ENCODE measurements around the gene LHFPL6.

LHFPL6 gene

DNA sequence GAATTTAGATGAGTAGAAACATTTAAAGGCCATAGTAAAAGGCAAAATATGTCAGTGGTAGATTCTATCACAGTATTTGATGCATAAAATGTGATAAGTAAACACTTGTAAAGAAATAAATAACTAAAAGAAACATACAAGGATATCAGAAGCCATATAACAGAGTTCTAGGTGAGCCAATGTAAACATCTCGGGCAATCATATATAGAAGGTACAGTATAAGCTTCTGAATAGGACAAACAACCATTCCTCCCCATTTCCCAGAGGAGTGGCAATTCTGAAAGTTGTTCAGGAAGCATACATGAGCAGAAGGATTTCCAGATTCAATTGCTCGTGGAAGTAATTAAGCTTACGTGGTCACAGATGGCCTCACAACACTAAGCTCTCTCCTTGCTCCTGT, 267.3 kb downstream of the LHFPL6 start:
- no peak for DNase-seq

DNA sequence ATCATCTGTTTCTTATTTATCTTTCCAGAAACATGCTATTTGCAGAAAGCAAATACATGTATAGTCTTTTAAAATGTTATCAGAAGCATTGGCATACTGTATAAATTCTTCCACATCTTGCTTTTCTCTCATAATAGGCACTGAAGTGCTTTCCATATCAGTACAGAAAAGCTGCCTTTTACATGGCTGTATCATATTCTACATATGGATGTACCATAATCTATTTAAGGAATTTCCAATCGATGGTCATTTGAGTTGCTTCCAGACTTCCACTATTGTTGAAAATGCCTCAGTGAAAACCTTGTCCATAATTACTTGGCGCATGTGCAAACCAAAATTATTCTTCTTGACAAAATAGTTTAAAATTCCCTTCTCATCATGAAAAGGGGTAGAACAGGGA, 272.5 kb downstream of the LHFPL6 start:
- no peak for DNase-seq

DNA sequence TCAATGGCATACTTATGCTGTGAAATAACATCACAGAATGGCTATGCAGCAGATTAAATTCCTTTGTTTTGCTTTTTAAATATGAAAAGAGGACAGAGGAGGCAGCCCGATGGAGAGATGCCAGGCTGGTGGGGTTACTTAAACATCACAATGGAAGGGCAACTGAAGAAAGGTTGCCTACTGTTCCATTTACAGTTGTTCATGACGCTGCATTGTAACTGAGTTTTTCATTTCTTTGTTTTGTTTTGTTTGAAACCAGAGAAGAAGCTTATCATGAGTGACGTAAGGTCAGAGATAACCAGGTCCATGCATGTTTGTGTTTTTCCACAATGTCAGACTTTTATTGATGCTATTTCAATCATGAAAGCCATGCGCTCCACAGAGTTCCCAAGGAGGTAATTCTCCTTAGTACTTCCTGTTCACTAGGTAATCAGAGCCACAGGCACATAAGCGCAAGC, 273.8 kb downstream of the LHFPL6 start:
- DNase-seq = no peak

DNA sequence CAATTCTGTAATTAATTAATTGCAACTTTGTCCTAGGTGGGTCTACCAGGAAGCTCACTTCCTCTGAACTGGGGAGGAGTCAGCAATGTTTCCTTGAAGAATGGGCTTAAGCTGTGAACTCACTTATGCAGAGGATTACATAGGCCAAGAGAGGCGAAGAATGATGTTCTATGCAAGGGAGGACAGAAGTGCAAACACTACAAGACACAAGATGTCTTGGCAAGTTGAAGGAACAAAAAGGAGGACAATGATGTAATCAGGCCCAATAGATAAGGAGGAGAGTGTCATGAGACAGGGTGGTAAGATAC, 275.9 kb downstream of the LHFPL6 start:
- no peak for DNase-seq

DNA sequence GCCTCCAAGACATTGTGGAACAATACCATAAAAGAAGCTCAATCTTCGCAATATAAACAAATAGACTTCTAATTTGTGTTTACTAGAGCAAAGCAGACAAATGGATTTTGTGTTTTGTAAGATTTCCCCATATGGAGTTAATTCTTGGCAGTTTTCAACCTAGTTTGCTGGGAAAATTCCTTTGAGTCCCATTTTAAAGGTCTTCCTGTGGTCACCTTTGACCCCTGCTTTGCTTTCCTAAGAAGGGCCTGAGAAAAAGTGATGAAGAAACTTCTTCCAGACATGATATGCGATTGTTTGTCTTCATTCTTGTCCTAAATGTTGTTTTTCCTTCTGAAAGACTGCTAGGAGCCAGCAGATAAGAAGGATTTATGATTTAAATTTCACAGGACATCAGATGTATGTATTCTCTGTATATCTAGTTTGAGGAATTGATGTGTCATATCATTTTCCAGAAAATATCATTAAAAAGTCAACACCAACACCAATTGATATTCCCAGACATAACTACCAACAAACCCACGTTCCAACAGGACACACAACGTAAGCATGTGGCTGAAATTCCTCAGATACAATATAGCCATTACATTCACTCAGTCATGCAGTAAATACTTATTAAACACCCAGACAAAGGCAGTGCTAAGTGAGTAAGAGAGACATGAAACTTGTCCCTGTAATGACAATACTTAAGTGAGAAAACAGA, 276.4 kb downstream of the LHFPL6 start:
- no peak for DNase-seq

DNA sequence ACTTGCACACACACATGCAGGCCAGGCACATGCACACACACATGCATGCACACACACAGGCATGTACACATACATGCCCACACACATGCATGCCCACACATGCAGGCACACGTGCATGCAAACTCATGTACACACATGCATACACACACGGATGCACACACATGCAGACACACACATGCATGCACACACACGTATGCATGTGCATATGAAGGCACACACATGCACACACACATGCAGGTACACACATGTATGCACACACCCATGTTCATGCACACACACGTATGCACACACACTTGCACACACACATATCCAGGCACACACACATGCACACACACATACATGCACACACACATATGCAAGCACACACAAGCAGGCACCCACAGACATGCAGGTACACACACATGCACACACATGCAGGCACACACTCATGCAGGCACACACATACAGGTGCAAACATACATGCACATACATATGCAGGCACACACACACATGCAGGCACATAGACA, 278.1 kb downstream of the LHFPL6 start:
- no peak for DNase-seq

DNA sequence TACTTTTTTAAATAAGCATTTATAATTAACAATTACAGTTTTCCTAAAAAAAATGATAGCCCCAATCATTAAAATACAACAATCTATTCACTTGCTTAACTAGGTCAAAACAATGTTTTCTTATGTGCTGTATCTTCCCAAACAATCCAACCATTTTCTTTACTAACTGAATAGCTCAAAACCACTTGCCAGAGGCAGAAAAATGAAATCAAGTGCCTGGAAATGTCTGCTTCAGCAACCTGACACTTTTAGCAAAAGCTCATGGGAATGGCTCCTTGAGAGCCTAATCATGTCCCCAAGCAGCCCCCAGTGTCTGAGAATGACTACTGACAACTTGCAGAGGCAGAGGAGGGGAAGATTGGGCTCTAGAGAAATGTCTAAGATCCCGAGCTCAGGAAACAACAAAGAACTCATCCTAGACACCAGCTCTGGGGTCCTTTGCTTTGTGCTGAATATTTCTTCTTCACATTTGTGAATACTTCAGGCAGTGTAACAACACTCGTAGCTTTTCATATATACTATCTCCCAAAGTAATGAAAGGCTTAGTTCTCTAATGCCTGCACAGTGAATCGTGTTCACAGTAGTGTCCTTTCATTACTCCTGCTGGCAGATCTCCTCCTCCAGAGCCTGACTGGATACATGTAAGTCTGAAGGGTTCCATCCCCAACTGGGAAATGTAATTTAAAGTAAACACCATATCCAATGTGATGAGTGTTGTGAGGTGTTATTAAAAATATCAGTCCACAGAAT, 280.0 kb downstream of the LHFPL6 start:
- no peak for DNase-seq

DNA sequence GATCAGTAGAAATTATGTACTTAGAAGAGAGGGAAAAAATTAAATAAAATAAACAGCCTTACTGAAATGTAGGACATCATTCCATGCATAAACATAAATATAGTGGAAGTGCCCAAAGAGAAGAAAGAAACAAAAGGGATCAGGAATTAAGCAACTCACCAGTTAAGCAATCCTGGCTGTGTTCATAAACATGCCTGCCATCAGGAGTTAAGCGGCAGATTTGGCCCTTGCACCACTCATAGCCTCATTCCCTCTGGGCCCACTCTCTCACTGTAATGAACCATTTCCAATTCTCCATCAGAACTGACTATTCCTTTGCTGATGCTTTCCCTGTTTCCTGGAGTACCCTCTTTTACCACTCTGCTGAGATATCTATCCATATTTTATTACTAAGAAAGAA, 281.4 kb downstream of the LHFPL6 start:
- no peak for DNase-seq

DNA sequence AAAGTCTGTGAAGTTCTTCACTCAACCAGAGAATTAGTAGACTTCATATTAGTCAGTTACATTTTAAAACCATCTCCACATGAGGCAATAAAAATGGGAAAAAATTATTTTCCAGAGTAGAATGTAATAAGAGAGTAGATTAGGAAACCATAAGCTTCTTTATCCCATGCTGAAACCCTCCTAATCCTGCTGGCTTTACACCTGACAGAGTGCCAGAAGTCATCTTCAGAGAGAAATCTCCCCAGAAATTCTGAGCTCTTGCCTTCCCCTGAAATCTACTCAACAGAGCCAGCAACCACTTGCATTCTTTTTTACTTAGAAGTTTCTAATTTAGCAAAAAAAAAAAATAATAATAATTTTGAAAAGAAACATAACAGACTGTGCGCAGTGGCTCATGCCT, 284.8 kb downstream of the LHFPL6 start:
- DNase-seq = no peak

DNA sequence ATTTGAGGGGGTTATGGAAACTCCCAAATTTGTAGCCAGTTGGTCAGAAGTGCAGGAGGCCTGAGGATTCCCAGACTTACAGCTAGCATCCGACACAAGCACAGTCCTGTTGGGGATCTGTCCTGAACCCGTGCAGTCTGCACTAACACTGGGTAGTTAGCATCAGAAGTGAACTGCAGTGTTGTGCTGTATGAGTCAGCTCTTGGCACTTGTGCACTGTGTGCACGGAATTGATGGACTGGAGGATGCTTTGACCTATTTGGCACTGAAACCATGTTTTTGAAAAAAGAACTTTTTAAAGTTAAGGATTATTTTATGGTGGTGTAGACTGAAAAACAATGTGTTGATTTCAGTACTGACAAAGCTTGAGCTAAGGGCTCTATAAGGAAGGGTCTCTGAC, 285.7 kb downstream of the LHFPL6 start:
- DNase-seq = no peak

DNA sequence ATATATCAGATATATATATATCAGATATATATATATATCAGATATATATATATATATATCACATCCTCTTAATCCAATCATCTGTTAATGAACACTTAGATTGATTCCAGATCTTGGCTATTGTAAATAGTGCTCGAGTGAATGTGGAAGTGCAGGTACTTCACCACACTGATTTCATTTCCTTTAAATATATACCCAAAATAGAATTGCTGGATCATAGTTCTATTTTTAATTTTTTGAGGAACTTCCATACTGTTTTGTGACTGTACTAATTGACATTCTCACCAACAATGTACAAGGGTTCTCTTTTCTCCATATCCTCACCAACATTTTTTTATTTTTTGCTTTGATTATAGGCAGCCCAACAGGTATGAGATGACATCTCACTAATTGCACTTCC, 287.2 kb downstream of the LHFPL6 start:
- no peak for DNase-seq

DNA sequence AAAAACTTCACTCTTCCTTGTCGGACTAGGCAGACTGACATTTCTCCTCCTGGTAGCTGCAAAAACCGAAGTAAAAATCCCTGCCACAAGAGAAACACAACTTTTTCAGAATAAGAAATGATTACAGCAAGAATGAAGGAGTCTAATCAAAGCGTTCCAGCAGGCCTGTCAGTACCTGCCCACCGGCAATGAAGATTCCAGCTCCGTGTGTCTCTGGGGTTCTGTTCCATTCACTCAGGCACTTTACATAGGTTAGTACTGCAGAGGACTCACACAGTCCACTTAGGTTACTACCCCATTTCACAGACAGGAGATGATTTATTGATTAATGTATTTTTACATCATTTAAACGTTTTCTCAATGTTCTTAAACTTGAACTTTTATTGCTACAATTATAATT, 289.3 kb downstream of the LHFPL6 start:
- no peak for DNase-seq

DNA sequence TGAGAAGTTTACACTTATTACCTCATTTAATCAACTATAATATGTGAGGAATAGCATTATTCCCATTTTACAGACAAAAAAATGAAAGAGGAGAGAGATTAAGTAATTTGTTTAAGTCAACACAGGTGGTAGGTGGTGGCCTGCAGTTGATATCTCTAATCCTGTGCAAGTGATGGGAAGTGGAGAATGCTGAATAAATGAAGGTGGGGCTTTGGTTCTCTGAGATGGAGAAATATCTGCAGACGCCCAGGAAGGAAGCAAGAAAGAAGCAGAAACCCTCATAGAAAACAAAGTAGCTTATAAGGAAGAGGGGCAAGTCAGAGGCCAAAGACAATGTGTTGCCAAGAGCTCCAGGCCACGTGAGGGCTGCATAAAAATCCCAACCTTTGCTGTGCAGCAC, 290.4 kb downstream of the LHFPL6 start:
- no peak for DNase-seq

DNA sequence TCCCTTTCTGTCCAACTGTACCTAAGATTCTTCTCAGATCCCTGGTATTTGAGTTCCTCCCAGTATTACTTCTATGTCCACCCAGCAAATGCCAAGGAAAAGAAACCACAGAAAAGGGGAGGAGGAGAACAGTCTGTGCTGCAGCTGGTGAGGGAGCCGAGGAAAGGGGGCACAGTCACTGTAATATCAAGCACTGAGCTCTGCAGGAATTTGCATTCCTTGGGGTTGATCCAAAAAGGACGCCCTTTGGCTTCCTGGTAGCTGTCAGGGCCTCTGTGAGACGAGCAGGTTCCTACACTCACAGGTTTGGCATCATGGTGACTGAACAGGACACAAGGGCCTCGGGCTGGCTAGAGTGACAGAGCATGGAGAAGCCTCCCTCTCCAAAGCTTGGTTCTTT, 291.4 kb downstream of the LHFPL6 start:
- no peak for DNase-seq

DNA sequence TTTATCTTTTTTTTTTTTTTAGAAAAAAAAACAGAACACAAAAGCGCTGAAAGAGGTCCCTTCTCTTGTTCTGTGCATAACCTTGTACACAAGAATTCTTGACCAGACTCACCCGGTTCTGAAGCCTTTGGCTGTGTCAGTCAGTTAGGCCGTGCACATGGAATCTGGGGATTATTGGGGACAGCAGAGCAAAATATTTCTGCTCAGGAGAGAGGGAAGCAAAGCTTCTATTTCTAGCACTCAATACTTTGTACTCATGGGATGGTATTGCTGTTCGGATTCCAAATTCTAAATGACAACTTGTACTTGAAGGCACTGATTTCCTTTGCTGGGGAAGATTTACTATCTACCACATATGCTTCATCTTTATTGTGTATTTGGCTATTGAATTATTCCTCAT, 292.0 kb downstream of the LHFPL6 start:
- no peak for DNase-seq

DNA sequence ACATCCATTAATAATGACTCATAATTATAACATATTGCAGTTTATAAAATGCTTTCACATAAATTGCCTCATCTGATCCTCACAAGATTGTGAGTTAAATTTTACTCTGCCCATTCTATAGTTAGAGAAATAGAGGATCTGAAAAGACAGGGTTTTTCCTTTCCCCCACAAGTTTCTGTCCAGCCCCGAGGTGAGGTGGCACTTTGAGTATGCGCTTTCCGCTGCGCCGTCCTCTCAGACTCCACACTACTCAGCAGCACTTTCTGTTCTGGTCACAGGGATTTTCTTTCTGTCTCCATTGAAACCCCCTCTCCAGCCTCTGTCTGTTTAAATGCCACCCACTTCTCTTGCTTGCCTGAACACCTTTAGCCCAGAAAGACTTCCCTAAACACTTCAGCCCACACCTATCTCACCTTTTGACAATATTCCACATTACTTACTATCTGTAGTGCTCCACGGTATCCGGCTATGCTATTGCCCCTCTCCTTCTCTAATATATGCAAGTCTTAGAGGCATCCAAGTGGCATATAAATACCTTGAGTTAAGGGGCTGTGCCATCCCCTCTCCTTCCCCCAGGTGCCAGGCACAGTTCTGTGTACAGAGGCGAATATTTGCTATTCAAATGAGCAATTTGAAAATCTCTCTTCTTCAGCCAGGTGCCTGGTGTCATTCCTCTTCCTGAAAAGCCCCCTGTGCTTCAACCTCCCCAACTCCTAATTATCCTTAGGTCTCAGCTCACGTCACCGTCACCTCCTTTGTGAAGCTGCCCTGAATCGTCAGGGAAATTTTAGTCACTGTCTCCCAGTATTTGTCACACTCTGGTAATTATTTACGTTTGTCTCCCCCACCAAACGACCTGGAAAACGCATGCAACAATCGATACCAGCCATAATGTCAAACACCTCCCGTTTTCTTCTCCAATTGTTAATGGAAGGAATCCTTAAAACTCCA, 296.1 kb downstream of the LHFPL6 start:
- DNase-seq = no peak

DNA sequence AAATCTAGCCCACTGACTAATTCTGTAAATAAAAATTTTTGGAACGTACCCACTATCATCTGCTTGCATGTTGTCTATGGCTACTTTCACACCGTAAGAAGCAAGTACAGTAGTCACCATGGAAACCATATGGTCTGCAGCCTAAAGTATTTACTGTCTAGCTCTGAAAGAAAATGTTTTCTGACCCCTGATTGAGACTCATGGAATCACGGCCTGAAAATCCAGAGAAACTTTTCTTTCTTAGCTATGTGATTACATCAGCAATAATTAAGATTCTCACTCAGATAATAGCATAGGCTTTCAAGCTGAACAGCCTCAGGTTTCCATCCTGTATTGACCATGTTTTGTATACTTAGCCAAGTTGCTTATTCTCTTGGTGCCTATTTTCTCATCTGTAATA, 300.2 kb downstream of the LHFPL6 start:
- no peak for DNase-seq

DNA sequence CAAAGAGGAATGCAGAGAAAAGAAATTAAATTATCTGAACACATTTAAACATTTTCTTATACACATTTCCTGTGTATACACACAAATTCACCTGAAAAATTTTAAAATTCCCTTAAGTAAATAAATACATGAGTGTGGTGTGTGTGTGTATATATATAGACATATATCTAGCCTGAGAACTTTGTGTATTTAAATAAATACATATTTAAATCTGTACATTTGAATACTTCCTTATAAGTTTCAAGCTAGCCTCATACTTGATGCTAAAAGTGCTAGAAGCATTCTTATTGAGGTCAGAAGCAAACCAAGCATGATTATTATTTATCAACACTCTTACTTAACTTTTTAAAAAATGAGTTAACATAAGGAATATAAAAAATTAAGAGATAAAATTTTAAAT, 304.0 kb downstream of the LHFPL6 start:
- DNase-seq = no peak

DNA sequence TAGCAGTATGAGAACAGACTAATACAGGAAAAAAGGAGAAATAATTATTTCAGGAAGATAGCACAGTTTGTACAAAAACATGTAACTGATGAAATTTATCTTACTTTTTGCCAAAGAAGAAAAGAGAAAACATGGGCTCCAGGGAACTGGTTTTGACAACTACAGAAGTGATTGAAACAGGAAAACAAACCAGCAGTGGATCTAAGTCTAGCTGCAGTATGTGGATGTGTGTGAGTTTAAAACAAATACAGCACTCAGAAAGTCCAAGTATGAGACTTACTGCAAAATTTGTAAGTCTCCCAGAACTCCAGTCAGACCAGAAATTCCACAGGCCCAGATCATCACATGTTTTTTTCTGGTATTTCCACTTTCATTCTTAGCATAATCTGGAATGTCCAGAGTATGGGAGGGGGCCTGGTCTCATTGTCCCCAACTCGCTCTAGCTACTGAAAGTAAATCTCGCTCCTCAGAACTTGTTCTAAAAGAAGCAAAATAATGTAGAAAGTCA, 305.3 kb downstream of the LHFPL6 start:
- DNase-seq = no peak

DNA sequence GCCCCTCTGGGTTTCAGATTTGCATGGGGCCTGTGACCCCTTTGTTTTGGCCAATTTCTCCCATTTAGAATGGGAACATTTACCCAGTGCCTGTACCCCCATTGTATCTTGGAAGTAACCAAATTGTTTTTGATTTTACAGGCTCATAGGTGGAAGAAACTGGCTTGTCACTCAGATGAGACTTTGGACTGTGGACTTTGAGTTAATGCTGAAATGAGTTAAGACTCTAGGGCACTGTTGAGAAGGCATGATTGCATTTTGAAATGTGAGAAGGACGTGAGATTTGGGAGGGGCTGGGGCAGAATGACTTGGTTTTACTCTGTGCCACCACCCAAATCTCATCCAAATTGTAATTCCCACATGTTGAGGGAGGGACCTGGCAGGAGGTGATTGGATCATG, 306.0 kb downstream of the LHFPL6 start:
- DNase-seq = no peak

DNA sequence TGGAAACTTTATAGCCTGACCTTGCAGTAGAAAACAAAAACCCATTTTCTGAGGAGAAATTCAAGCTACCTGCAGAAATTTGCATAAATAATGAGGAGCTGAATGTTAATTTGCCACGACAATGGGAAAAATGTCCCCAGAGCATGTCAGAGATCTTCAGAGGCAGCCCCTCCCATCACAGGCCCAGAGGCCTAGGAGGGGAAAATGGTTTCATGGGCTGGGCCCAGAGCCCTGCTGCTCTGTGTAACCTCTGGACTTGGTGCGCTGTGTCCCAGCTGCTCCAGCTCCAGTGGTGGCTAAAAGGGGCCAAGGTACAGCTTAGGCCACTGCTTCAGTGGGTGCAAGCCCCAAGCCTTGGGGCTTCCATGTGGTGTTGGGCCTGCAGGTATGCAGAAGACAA, 306.8 kb downstream of the LHFPL6 start:
- DNase-seq = no peak
